Pons (tissue), 1 donor: ENCODE data around the gene NEB.
"Not testable (repeated sequence)": the region's sequence is repeated elsewhere in the genome, so short reads cannot be mapped to it uniquely, and the experiment has no call there.

Experiments used
- DNase-seq: peaks from one replicate; pipeline ENCODE4 v3.0.0-alpha.2; 2016; ENCODE audit warnings: low spot score

The NEB gene

DNA sequence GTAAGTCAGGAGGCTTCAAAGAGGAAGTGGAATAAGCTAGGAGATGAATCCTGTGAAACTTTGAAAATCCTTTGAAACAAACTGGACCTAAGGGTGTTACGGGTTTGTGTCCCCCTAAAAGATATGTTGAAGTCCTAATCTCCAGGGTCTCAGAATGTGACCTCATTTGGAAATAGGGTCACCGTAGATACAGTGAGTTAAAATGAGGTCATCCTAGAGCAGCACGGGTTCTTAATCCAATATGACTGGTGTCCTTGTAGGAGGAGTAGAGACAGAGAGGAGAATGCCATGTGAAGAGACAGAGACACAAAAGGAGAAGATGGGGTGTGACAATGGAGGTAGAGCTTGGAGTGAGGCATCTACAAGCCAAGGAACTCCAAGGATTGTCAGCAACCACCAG is 26.9 kb upstream of the NEB start:
- no peak for DNase-seq

DNA sequence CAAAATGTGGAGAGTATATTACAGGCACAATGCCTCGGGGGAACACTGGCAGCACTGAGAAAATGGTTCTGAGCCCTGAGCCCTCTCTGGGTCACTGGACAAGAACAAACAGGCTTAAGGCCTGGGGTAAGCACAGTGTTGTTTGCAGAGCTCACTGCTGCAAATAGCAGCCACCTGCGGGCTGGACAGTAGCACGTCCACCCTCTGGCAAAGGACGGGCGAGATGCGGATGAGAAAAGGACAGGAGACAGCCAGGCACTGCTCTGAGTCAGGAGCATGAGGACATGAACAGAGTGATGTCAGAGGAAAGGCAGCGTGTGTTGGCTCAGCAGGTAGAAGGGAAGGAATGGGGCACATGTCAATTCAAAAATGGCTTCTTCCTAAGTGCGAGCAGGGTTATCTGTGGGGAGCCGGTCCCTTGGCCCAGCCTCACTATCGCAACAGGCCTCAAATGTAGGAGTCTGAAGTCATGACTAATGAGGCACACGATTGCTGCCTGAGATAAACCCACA is 25.9 kb upstream of the NEB start:
- no peak for DNase-seq

DNA sequence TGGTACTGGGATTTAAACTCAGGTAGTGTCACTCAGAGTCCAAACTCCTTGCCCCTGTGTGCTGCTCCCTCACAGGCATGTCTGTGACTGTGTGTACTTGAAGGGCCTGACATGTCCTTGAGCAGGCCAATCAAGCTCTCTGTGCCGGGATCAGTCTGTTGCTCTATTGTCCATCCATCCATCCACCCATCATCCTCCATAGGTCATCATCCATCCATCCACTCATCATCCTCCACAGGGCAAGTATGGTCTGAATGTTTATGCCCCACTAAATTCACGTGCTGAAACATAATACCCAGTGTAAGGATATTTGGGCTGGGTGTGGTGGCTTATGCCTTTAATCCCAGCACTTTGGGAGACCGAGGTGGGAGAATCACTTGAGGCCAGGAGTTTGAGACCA is 24.5 kb upstream of the NEB start:
- DNase-seq: no peak

DNA sequence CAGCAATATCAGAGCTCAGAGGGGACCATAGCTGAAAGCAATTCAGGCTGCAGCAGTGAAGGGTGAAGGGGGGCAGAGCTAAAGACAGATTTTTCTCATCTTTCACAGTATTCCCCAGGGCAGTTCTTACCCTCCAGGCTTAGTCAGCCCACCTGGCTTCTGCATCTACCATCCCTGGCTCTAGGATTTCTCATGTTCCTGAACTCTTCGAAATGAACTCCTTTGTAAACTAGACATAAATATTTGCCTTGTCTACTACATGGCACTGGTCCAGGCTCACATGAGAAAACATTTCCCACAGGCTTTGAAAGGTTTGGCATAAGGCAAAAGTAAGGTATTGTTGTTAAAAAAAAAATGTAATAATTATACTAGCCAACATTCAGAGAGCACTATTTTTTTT is 23.6 kb upstream of the NEB start:
- no peak for DNase-seq

DNA sequence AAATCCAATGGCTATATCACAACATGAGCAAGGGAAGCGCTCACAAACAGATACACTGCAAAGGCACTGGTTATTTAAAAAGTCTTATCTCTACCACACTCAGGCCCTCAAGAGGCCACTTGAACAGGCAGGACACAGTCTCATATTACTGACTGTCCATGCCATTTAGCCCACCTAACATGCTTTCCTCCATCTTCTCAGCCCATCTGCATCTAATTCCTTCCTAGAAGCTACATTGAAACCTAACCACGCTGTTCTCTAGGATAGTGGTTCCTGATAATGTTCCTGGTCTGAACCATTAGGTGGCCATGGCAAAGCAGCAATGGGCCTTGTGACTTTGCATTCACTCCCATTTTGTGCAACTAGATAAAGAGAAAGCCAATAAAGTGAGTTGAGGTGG is 22.5 kb upstream of the NEB start:
- DNase-seq: no peak

DNA sequence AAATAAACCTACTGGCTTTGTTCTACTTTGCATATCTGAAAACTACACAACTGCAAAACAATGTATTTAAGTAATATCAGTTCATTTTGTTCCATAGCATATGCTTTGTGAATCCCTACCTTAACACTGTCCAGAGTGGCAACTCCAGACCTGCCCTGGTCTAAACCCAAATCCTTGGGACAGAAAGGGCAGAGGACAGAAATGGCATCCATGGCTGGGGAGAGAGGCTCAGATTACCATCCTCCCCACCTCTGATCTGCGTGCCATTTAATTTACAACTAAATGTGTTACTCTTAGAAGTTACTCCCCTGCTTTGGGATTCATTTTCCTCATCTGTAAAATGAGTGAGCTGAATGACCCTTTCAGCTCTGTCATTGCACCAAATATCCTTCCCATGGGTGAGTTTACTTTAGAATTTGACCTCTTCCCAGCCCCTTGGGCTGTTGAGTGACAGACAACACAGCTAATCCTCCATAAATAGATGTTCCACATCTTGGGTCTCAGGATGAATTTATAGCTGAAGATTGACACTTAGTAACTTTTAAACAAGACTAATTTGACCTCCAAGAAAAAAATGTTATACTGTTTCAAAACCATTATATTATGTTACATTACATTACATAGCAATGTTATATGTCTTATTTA is 20.1 kb upstream of the NEB start:
- DNase-seq: no peak

DNA sequence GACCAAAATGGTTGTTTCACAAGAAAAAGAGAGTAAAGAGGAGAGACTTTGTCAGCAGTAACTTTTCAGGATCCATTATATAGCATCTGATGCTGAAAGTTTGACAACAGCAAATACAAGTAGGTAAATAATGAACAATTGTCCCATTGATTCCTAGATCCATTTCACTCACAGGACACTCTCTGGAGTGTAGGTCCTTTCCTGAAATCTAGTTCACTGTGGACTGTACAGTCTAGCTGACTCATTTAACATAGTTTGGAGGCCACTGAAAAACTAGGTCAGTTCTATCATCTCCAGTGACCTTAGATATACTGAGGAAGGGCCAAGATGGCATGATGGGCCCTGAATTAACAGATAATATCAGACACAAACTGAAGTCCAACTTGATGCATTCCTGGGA is 19.3 kb upstream of the NEB start:
- no peak for DNase-seq

DNA sequence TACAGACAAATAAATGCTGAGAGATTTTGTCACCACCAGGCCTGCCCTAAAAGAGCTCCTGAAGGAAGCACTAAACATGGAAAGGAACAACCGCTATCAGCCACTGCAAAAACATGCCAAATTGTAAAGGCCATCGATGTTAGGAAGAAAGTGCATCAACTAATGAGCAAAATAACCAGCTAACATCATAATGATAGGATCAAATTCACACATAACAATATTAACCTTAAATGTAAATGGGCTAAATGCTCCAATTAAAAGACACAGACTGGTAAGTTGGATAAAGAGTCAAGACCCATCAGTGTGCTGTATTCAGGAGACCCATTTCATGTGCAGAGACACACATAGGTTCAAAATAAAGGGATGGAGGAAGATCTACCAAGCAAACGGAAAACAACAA is 11.0 kb upstream of the NEB start:
- DNase-seq: not testable (repeated sequence)

DNA sequence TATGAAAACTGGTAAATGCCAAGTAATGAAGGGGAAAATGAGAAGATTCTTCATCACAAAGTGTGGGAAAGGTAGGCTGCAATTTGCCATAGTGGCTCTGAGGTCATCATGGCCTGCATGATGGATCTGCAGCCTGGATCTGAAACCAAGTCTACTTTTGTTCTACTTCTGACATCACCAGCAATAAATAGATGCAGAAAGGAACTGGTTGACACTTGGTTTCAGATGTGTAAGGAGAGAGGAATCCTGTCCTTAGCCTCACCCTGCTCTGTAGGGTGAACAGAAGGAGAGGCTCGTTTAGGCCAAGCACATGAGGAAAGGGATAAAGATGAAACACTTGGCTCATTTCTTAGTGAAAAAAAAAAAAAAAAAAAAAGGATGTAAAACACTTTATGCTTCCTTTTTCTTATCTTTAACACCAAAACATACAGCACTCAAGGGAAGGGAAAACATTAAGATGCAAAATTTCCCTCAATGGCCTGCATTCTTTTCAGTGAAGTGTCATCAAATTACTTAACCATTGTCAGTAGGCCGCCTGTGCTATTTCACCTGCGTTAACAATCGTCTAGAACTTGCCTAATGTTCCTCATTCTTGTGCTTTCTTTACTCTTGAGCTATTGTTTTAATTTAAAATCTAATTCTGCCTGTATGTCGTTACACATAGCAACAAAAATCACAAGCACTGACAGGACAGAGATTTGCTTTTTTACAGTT is 3.9 kb downstream of the NEB start:
- no peak for DNase-seq

DNA sequence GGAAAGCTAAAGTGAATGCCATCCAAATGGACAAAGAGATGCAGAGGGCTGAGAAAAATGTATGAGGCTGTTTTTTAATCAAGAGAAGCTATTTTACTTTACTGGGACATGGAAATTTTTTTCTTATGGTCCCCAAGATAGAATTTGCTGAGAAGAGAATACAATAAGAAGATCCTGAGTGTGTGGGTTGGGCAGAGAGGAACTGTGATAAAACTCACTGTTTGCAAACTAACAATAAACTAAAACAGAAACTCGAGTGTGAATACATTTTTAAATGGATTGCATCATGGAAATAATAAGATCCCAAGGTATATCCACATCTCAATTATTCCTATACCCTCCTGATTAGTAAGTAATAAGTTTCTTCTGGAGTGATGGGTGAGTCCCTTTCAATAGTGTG is 4.4 kb downstream of the NEB start:
- DNase-seq: no peak

DNA sequence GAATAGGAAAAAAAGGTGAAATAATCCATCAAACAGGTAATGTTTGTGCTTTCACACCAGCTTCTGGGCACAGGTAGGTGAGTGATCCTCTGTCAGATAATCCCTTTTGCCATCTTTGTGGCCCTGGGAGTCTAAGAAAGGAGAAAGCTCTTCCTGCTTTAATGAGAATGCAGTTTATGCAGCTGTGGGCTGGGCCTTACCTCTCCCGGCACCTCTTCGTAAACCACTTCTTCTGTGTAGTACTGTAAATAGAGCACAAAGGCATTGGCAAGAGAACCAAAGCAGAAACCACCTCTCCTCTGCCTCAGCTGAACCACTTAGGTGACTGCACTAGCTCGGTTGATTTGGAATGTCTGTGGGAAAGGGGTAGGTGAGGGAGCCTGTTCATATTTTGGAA is 4.9 kb downstream of the NEB start:
- no peak for DNase-seq

DNA sequence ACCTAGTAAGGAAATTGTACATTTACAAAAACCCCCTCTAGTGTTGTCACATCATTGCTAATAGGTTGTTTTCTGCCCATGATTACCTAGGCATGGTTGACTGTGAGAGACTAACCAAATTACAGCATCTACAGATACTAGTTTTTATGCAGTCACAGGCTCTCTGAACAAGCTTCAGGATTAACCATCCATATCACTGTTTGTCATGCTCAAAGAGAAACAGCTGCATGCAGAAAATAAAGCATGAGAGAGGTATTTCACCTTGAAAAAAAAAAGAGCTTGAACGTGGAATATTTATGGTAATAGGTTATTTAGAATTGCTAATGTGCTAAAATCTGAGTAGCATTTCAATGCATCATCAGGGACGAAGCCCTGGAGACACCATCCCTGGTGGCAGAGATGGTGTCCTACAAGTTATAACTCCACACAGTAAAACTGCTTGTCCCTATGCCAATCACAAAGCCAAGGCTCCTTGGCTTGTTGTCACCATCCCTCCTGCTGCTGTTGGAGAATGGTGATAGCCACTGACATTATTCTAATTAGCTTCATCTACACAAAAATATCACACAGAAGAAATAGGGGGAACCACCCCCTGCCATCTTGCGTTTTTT is 5.4 kb downstream of the NEB start:
- DNase-seq: no peak

DNA sequence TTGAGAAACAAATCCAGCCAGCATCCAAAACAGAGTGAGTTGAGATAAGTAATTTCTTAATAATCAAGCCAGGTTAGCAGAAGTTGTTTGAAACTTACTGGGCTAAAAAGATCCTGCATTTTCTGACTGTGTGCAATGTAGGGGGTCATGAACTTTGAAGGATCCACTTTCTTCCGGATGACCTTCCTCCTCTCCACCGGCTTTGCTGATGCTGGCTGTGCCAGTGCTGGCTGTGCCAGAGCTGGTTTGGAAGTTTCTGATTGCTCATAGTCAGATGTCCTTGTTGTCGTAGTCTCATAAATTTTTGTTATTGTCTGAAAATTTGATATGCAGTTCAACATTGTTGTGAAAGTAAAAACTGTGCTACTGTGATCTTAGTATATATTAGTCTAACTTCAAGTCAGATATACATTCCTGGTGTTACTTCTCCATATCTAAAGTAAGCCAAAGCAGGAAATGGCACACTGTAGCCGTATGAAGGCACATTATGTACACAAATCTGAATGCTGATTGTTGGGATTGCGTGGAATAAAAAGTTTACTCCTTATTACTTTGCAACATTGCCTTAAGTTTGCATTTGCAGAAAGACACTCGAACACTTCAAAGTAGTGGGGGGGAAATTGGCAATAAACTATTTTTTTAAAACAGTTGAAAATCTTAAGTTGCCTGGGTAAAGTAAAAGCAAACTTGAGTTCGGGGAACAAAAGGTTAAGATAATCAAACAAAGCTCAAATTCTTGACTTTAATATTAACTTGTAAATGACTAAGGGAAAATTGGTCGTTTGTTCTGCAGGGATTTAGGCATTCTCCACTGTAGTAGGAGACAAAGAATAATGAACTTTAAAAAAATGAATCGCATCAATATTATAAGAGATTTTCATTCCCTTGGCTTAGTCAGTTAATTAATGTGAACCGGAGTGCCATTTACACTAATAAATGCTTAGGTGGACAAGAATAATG is 6.4 kb downstream of the NEB start:
- no peak for DNase-seq

DNA sequence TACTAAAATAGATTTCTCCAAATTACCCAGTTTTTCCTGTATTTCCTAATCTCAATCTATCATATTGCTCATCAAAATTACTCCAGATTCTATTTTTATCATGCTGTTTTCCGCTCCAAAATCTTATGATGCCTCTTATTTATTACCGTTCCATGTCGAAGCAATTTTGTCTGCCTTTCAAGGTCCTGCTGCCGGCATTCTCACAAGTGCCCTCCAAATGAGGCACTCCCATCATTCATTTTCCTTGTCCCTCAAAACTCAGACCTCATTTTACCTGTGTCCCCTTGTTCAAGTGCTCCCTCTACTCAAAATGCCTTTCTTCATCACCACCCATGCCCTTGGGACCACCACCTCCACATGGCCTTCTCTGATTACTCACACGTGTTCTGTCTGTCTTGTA is 13.1 kb downstream of the NEB start:
- DNase-seq: no peak

DNA sequence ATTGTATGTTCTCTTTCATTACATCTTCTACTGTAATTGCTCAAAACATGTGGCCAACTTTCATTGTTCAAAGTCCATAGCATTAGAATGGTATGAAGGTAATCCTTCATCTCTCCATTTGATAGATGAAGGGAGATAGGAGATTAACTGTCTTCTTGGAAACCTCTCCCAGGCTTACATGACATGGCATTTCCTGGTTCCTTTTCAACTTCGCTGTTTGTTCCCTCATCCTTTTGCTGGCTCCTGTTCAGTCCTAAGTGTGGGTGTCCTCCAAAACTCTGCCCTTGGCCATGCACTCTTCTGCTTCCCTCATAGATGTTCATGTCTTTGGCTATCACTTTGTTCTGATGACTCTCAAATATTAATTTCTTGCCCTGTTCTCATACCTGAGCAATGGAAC is 13.8 kb downstream of the NEB start:
- DNase-seq: no peak

DNA sequence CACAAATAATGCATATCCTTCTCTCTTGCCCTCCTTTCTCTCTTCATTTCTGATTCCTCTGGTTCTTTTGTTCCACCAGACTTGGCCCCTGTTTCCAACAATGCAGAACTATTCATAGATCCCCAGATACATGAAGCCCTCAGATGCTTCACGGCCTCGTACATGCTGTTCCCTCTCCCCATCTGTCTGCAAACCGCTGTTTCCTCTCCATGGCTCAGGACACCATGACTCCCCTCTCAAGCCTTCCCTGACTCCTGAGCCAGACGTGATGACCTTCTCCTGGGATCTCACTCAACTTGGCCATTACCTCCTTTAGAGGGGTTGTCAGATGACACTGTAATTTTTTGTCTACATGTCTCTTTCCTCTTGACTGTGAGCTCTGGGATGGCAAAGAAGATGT is 15.5 kb downstream of the NEB start:
- no peak for DNase-seq

DNA sequence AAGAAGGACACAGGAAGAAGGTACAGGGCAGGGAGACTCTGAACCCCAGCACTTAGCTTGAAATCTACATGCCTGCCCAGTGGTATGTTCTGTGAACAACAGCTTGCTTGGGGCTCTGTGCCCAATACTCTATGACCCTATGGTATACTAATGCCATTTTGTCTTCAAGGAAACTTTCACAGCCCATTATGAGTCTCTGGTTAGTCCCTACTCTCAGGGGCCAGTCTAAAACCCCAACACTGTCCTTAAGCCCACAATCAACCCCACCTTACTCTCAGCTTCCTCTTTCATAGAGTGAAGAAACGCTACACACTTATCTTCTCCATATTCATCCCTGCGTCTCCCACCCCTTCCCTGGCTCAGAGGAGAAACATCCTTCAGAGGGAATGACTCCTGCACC is 16.0 kb downstream of the NEB start:
- DNase-seq: no peak

DNA sequence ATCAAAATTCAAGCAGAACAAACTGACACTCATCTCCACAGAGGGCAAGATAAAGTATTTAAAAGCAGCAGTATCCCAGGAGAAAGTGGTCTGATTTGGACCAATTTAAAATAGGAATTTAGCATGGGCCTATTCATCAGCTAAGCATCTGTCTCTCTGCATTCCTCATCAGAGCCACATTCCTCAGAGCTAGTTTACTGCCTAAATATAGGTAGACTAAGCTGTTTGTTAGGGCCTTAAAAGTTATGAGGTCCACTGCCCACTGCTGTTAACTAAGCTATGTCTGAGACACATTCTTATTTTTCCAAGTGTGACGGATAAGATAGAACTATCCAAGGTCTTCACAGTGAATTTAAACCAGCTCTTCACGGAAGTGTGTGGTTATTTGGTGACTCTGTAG is 17.6 kb downstream of the NEB start:
- no peak for DNase-seq

DNA sequence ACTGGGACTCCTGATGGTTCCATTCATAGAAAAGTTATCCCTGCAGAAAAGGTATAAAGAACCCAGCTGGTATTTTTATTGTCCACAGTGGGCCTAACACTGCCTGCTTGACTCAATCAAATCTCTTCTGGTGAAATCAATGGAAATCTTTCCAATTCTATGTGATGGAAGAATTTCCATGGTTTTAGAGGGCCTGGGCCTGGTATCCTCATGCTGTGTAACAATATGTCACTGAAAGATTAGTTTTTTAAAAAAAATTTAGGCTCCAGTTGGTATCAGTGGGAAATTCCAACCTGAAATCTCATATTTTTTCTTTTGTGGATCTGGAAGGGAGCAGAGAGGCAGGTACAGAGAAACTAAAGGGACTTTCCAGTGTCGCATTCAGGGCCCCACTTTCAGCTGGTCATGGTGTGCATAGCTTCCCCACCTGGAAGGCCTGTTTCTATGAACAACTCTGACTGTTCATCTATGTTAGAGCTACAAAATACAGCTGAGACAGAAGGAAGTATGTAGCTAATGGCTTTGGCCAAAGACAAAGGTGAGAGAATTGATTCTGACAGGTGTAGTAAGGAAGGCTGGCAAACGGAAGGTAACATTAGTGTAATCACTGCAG is 20.9 kb downstream of the NEB start:
- no peak for DNase-seq

DNA sequence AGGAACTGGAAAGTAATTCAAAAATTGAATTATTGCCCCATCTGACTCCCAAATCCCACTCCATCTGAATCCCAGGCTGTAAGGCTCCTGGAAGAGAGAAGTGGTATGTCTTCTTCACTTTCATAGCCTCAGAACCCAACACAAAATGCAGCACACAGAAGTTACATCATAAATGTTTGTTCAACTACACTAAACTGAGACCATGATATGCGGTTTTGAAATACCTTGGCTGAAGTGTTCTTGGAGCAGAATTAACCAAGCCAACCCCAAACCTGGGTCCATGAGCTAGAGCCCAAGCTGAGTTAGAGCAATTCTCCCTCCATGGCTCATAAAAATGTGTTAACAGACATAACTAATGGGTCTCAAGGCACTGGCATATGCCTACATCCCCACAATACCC is 23.3 kb downstream of the NEB start:
- no peak for DNase-seq

DNA sequence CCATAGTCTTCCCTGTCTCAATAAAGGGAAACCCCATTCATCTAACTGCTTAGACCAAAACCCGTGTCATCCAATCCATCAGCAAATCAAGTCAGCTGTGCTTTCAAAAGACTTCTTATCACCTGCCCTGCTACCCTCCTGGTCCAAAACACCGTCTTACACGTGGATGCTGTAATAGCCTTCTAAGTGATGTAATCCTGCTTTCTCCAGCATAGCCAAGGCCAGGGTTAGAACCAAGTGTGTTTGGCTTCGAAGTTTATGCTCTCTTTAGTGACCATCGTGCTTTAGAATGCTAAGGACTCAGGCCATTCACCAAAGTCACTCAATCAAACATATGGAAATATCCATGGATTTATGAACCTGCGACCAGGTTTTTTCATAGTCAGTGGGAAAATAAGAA is 25.5 kb downstream of the NEB start:
- DNase-seq: no peak

DNA sequence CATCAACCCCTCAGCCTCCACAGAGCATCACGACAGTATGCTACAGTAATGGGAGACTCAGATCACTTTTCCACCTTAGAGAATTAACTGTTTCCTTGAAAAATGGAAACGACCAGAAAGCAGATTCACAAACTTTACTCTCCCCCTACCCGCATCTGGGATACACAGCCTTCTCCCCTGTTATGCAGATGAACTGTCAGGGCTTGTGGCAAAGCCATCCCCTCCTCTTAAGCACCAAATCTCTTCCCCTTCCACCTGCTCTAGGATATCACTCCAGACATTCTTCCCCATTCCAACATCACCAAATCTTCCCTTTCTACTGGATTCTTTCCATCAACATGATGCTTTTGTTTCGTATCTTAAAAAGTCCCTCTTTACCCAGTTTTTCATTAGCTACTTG is 26.4 kb downstream of the NEB start:
- DNase-seq: no peak
